HG03442 (cell line): Measurements from ENCODE around the gene ATP5PD.
"Not testable (repeated sequence)": the region's sequence is repeated elsewhere in the genome, so short reads cannot be mapped to it uniquely, and the experiment has no call there.

Source experiments
- ATAC-seq: cut with Tn5 transposase; IDR thresholded peaks from one replicate; pipeline ENCODE4 v1.9.1; 2021; ENCODE audit warnings: mild to moderate bottlenecking, moderate library complexity; ENCODE audit not compliant: unreplicated experiment

ATP5PD gene

DNA sequence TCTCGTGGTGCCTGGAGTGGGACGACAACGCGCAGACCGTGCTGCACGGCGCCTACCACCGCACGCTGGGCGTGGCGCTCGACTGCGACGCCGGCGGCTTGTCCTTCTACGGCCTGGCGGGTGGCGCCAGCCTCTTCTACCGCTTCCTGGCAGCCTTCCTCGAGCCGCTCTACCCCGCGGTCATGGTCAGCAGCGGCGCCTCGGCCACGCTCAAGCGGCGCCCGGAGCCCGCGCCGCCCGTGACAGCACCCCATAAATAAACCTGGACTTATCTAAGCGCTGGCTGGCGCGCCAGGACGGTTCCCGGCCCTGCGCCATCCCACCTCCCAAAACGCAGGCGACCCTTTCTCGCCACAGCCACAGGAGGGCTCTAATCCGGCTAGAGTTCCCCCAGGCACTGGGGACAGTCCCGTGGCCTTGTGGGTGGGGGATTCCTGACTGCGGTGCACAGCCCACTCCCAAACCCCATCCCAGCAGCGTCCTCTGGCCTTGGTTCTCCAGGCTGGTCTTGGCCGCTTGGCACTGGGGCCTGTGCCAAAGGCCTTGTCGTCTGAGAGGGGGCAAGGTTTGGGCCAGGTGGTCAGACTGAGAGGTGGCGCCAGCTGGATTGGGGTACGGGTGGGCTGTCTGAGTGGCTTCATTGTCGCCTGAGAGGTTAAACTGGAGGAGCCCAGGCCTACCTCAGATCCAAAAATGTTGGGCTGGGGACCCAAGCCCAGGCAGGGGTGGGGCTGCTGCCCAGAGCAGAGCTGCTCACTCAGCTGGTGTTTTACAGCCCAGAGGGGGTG is 30.9 kb upstream of the ATP5PD start:
- ATAC-seq, result no peak

DNA sequence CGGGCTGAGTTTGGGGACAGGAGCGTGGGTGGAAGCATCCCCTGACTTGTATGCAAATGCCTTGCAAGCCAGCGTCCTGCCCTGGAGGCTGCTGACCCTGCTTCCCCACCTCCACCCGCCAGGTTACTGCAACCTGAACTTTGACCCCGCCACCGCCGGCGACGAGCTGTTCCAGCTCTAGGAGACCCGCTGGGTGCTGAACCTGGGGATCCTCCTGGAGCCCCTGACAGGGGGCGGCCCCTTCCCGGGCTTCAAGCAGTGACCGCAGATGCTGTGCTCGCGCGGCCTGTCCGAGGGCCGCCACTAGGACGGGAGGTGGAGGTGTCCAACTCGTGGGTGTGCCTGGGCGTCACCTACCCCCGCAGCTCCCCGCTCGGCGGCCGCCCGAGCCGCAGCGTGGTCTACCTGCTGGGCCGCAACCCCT is 30.3 kb upstream of the ATP5PD start:
- ATAC-seq, result no peak

DNA sequence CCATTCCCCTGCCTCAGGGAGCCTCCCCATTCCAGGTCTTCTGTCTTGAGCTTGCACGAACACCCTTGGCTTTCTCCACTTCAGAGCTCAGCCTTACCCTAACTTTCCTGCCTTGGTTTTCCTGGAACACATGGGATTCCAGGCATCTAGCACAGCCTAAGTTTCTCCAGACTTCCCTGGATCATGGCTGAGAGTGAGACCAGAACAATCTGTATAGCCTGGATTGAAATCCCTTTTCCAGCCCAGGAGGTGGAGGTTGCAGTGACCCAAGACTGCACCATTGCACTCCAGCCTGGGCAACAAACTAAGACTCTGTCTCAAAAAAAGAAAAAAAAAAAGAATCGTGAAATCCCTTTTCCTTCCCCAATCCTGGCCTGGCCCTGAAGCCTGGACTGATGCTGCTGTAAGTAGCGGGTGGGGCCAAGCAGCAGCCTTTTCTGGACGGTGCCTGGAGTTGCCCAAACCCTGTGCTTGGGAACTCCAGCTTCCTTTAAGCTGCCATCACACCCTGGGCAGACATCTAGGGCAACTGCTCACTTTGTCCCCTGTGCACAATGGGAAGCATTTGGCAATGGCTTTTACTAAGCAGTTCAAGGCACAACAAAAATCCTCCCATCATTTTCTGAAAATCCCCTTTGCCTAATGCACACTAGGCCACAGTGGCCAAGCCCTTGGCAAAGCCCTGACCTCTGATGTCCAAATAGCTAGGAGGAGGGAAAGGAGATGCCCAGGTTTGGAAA is 29.0 kb upstream of the ATP5PD start:
- no peak for ATAC-seq

DNA sequence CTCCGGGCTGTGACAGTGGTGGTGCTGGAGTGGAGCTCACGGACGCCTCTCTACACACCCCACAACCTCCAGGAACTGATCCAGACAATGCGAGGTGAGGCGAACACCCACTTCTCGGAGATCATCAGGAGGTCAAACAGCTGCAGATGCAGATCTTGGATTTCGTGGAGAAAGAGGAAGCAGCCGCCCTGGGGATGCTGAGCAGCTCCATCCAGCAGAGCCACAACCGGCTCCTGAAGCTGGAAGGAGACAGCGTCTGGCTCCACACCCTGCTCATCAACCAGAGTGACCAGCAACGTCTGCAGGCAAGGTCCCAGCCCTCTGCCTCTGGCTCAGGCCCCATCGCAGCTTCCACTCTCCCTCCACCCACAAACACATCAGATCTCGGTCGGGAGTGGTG is 27.8 kb upstream of the ATP5PD start:
- ATAC-seq, result no peak

DNA sequence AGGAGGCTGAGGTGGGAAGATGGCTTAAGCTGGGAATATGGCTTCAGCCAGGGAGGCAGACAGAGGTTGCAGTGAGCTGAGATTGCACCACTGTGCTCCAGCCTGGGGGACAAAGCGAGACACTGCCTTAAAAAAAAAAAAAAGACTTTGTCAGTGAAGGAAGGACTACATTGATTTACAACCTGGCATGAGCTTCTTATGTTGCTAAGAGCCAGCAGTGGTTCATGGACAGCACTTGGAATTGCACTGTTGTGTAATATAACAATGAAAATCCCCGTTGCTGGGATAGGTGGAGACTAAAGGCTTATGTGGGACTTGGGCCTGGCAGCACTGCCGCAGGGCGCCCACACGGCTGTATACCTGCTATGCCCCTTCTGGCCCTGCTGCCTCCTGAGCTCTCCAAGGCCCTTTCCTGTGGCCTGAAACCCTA is 26.9 kb upstream of the ATP5PD start:
- ATAC-seq, result no peak

DNA sequence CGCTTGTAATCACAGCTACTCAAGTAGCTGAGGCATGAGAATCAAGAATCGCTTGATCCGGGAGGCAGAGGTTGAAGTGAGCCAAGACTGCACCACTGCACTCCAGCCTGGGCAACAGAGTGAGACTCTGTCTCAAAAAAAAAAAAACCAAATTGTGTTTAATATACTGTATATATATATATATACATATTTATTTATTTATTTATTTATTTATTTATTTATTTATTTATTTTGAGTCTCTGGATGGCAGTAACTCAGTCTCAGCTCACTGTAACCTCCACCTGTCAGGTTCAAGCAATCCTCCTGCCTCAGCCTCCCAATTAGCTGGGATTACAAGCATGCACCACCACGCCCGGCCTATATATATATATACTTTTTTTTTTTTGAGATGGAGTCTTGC is 26.1 kb upstream of the ATP5PD start:
- ATAC-seq, result not testable (repeated sequence)

DNA sequence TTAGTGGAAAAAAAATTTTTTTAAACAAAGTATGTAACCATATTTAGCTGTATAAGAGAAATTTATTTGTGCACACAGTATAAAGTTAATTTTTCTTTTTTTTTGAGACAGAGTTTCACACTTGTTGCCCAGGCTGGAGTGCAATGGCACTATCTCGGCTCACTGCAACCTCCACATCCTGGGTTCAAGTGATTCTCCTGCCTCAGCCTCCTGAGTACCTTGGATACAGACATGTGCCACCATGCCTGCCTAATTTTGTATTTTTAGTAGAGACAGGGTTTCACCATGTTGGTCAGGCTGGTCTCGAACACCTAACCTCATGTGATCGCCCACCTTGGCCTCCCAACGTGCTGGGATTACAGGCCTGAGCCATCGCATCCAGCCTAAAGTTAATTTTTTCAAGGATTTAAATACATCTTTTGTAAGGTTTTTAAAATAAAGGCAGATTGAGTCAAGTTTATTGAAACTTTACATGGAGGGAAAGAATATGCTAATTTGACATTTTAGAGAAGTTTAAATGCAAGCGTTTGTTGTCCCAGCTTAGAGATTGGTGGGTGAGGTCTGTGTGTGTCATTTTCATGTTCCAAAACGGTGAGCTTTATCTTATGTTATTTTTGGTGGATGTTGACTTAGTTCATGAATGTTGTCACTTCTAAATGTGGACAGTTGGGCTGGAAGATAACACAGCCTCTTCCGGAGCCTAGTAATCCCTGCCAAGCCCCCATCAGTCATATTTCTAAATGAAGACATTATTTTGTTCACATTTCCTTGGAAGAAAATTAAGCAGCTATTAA is 24.9 kb upstream of the ATP5PD start:
- ATAC-seq, result not testable (repeated sequence)

DNA sequence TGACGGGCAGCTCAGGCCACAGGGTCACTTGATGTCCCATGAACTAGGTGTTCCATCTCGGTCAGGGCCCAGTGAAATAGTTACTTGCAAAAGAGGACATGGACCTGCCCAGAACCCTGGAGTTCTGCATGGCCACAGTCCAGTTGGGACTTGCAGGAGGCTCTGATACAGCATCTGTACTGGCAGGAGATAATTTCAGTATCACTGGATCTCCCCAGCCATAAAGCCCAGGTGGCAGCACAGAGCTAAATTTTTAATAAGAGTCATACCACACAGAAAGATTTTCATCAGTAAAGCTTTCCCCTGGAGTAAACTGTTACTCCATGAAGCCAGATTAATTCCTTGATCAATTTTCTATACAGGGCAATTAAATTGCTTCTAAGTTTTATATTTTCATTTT is 23.0 kb upstream of the ATP5PD start:
- no peak for ATAC-seq

DNA sequence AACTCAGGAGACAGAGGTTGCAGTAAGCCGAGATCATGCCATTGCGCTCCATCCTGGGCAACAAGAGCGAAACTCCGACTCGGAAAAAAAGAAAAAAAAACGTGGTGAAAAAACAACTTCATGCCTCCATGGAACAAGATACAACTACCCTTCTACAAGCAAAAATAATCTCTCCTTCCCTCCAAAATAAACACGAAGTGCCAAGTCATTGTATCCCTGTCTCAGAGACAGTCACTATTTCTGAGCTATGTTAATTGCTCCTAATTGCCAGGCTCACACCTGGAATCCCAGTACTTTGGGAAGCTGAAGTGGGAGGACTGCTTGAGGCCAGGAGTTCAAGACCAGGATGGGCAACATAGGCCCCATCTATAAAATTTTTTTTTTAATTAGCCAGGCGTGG is 22.0 kb upstream of the ATP5PD start:
- ATAC-seq, result no peak

DNA sequence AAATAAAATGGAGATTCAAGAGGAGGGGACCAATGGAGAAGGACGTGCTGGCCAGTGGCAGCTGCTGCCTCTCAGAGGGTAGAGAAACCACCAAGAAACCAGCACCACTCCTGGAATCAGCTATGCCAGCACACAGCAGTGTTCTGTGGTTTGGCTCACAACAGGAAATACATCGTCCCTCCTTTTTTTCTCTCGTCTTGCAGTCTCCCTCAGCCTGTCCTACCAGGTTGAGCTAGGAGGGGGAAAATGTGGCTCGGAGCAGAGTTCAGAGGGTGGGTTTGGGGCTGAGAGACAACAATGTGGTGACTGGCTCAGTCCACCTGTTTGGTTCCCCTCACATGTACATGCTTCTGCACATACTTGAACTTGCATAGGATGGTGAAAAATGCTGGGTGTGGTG is 21.1 kb upstream of the ATP5PD start:
- no peak for ATAC-seq

DNA sequence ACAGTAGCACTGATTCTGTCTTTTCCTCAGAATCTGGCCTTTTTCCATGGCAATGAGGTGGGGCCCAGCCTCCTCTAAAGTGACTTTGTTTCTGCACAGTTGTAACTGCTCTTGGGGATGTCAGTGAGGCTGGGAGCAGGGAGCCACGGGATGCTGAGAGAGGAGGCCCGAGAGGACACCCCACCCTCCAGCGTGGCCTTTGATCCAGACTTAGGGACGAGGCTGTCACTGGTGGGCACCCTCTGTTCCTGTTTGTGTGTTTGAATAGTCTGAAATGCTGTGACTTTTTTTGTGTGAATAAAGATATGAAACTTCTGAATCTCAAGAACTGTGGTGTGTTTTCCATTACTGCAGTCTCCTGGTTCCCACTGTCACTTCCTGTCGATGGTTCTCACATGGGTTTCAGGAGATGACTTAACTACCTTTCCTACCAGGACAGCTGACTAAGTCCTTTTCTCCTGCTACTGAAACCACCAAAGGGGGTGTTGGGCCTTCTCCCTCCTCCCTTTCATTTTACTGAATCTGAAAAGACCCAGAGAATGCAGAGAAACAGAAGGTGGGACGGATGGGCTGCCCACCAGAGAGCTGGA is 18.9 kb upstream of the ATP5PD start:
- no peak for ATAC-seq

DNA sequence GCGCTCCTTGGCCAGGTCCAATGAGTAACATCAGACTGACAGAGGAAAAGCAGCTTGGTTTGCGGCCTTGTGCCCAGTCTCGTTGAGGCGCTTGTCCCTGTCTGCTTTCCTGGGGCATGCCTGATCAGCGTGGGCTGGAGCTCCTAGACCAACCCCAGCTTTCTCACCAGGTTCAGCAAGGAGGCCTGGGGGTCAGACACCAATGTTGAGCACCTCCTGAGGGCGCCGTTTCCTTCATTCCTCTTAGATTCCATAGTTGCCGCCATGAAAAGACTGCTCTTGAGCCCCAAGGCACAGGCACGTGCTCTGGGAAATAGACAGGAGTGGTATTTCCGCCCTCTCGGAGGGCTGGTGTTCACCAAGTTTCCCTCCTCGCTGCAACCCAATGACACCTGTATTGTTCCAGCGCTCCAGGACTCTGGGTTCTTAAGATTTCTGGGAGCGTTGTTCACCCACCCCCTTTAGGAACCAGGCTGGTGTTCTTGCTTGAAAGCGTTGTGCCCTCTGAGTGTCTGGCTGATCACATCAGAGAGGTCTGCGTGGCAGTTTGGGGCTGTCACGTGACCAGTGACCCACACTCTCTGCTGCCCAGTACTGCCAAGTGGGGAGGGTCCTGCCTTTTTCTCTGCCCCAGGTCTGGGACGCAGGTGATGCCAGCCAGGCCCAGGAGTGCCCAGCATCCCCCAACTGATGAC is 18.2 kb upstream of the ATP5PD start:
- no peak for ATAC-seq

DNA sequence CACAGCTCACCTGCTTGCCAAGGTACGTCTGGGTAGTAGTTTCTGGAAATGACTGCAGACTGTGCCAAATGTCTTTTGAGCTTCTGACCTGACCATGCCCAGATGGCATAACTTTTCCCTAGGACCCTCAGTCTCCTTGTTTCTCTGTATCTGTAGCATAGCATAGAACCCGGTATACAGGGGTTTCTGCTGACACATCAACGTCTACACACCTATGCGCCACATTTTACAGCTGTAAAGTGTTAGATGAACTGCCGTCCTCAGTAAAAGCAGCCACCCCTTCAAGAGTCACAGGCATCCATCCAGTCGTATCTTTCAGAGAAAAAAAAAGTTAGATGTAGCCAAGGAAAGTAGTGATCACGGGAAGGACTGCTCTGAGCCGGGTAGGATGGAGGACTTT is 17.7 kb upstream of the ATP5PD start:
- ATAC-seq, result no peak

DNA sequence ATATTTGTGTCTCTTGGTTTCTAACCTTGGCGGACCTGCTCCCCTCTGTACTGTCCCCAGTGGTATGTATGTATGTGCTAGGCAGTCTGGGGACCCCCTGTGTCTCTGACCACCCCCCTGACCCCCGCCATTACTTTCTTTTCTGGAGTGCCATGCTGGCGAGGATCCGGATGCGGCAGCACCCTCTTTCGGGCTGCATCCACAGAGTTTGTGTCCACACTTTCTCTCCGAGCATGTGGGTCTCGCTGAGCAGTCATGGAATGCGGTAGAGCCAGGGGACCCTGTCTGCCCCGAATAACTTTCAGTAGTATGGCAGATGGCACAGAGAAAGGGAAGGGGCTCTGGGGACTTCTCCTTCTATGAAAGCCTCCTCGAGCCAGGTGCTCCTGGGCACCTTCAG is 17.3 kb upstream of the ATP5PD start:
- ATAC-seq, result no peak

DNA sequence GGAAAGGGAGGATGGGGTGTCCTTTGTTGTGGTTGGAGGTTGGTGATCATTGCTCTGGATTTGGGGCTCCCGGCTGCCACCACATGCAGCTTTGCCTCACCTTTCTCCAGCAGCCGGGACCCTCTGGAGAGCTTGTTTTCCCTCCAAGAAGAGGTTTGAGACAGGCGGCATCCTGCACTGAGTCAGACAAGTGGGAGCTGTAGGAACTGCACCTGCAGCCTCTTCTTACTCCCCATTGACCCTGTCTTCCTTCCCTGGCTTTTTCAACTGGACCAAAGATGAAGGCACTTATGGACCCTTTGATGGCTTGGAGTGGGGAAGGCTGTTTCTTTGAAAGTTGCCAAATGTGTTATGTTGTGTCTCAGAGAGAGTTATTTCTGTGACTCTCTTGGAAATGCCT is 16.9 kb upstream of the ATP5PD start:
- no peak for ATAC-seq

DNA sequence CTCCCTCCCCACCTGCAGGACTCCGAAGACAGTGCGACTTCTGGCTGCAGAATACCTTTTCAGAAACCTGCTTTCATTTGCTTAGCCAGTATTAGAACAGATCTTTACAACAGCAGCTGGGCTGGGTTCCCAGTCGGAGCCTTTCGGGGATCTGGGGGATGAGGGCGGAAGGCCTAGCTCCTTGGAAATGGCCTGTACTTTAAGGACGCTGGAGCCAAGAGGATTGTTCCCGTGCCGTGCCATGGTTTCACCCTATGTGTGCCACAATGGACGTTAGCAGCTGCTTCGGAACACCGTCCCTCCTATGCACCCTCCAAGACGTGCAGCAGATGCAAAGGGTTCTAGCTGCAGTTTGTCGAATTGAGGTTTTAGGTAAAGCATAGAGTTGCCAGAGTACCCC is 16.4 kb upstream of the ATP5PD start:
- no peak for ATAC-seq

DNA sequence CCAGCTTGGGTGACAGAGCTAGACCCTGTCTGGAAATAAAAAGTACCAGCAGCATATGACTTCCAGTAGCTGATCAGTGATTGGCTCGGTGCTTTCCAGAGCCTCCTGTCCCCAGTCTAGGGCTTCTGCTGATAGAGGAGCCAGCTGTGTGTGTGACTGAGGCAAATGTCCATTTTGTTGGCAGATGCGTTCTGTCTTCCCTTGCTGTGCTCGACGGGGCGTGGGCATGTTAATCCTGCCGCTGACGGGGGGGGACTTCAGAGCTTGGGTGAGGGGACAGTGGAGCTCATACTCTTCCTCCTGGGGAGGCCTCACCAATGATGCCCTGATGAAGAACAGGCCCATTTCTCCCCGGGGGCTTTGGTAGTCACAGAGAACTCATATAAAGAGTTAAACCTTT is 14.8 kb upstream of the ATP5PD start:
- ATAC-seq, result no peak

DNA sequence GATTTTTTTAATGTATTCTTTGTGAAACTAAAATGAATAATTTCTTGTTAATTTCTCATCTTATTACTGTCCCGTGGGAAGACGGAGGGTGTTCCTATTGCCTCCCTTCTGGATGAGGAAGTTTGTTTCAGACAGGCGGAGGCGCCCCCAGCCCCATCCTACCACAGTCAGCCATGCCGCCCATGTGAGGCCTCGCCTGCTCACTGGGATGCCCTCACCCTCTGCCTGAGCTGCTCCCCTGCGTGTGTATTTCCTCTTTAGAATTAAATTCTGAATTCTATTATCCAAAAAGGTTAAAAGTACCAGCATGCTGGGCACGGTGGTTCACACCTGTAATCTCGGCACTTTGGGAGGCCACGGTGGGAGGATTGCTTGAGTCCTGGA is 14.3 kb upstream of the ATP5PD start:
- ATAC-seq, result no peak

DNA sequence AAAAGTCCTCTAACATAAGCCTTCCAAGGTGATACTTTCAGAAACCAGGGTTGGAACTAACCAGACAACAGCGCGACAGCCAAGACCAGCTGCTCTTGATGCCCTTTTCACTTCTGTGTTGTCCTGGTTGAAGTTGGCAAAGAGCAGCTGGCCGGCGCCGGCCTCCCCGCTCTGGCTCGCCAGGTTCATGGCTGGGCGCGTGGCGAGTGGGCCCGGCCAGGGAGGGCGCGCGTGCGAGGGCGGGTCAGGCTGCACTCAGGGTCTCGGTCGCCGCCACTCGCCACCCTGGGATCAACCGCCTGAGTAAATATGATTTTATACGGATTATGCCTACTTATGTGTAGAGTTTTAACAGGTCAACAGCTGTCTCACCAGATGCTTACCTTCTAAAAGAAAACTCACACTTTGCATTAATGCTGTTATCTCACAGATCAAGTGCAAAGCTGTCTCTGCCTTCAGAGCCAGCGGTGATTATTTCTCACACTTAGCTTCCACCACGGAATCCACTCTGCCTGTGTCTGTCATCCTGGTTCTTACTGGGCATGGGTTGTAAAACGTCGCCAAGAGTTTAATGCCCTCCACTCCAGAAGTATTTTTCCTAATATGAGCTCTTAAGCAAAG is 13.8 kb upstream of the ATP5PD start:
- no peak for ATAC-seq
